GM12878 (cell line): ENCODE data around the gene ALDOB. TPM values are rescaled to one million over a fixed set of nuclear protein-coding genes. Genes with fewer than 3 reads are reported as not detected.

Experiments
- ATAC-seq: fragments of 200-7000 bp; cut with Tn5 transposase; 3 replicates; pipeline ENCODE4 v1.9.1; 2020; ENCODE audit warnings: mild to moderate bottlenecking, moderate library complexity
- BruUV-seq: library from RNA; stranded (reverse); fragments of 400-500 nt; replicated peaks from 2 replicates; lab custom pipeline; 2021; lab: Mats Ljungman, UMichigan
- CTCF ChIA-PET: fragments of 300-600 bp; sonication (Branson Sonifier 250); formaldehyde crosslinking; extraction: SDS; loops from one replicate; lab custom pipeline; 2021; ENCODE audit warnings: inconsistent platforms; lab: Yijun Ruan, JAX
- POLR2A ChIA-PET: fragments of 350-600 bp; formaldehyde crosslinking; extraction: SDS; loops from one replicate; lab custom pipeline; 2021; ENCODE audit warnings: inconsistent platforms; lab: Charles Lee
- RAD21 ChIA-PET: fragments of 300-600 bp; sonication (Branson Sonifier 250); formaldehyde crosslinking; loops from one replicate; lab custom pipeline; 2023; ENCODE audit warnings: antibody characterized with exemption; ENCODE audit not compliant: unreplicated experiment; lab: Charles Lee
- SMC1A ChIA-PET: fragments of 300-600 bp; sonication (Branson Sonifier 250); formaldehyde crosslinking; loops from one replicate; lab custom pipeline; 2023; ENCODE audit not compliant: unreplicated experiment, uncharacterized antibody; lab: Charles Lee
- DNase-seq: peaks from one replicate; pipeline ENCODE4 v3.0.0-alpha.2; 2011; ENCODE audit warnings: low read depth, low spot score
- FAIRE-seq: peaks from 3 replicates; lab custom pipeline; 2011; peaks lifted over from hg19 to GRCh38; lab: Jason Lieb, UNC
- H2AFZ ChIP-seq: 2 replicates; pipeline ENCODE4 v1.6.0; 2011; ENCODE audit warnings: low read depth, low read length, control low read depth; ENCODE audit not compliant: control insufficient read depth
- H3K27ac ChIP-seq: 2 replicates; pipeline ENCODE4 v1.5.1; 2011; ENCODE audit warnings: control low read depth; ENCODE audit not compliant: control insufficient read depth, insufficient read depth
- H3K27me3 ChIP-seq, 2 experiments: replicated peaks in 1 of 2; 2 replicates each; pipeline versions ENCODE4 v1.6.0 to v1.6.1; 2011; ENCODE audit warnings: low read length in 1 of 2; ENCODE audit not compliant: control insufficient read depth in 2 of 2, insufficient read depth in 2 of 2
- H3K36me3 ChIP-seq, 2 experiments: 2 replicates each; pipeline ENCODE4 v1.5.1; 2011; ENCODE audit warnings: low read length in 1 of 2; ENCODE audit not compliant: control insufficient read depth in 2 of 2, insufficient read depth in 2 of 2
- H3K4me1 ChIP-seq: 2 replicates; pipeline ENCODE4 v1.6.1; 2011; ENCODE audit warnings: mild to moderate bottlenecking, low read length, moderate library complexity, mixed read lengths; ENCODE audit not compliant: control insufficient read depth, insufficient read depth
- H3K4me2 ChIP-seq: 2 replicates; pipeline ENCODE4 v1.6.0; 2011; ENCODE audit warnings: control low read depth; ENCODE audit not compliant: control insufficient read depth, insufficient read depth
- H3K4me3 ChIP-seq: fragments of 200-600 bp; sonication (generic); 2 replicates; pipeline ENCODE4 v1.5.1; 2016
- H3K79me2 ChIP-seq: 2 replicates; pipeline ENCODE4 v1.6.0; 2011; ENCODE audit warnings: low read length; ENCODE audit not compliant: control insufficient read depth, insufficient read depth
- H3K9ac ChIP-seq: 2 replicates; pipeline ENCODE4 v1.8.0; 2011; ENCODE audit warnings: low read length, control low read depth, mixed read lengths; ENCODE audit not compliant: control insufficient read depth, insufficient read depth
- H3K9me3 ChIP-seq: replicated peaks from 3 replicates; pipeline ENCODE4 v1.5.1; 2011; ENCODE audit warnings: mild to moderate bottlenecking, low read length; ENCODE audit not compliant: control insufficient read depth, insufficient read depth
- H4K20me1 ChIP-seq: 2 replicates; pipeline ENCODE4 v1.6.0; 2011; ENCODE audit not compliant: control insufficient read depth, insufficient read depth
- BACH1 ChIP-seq: fragments of 450-650 bp; IDR thresholded peaks from 2 replicates; pipeline ENCODE4 v1.6.1; 2017; ENCODE audit warnings: mild to moderate bottlenecking, borderline replicate concordance
- BCLAF1 ChIP-seq: fragments of 450-650 bp; IDR thresholded peaks from 2 replicates; pipeline ENCODE4 v1.6.1; 2017; ENCODE audit warnings: antibody characterized with exemption, mild to moderate bottlenecking, moderate library complexity
- CHD2 ChIP-seq: IDR thresholded peaks from 2 replicates; pipeline ENCODE4 v1.6.1; 2011; ENCODE audit warnings: low read depth, low read length, improper control_type of control experiment, borderline replicate concordance
- EED ChIP-seq: sonication (generic); IDR thresholded peaks from 2 replicates; pipeline ENCODE4 v1.6.1; 2016; ENCODE audit warnings: antibody characterized with exemption, low read depth
- ELK1 ChIP-seq: IDR thresholded peaks from 2 replicates; pipeline ENCODE4 v1.6.1; 2012; ENCODE audit warnings: low read depth, low read length, improper control_type of control experiment
- LARP7 ChIP-seq: fragments of 450-650 bp; IDR thresholded peaks from 2 replicates; pipeline ENCODE4 v1.6.1; 2017; ENCODE audit warnings: mild to moderate bottlenecking
- NFXL1 ChIP-seq: fragments of 450-650 bp; IDR thresholded peaks from 2 replicates; pipeline ENCODE4 v1.6.1; 2017; ENCODE audit warnings: antibody characterized with exemption, mild to moderate bottlenecking, borderline replicate concordance
- PRDM15 ChIP-seq: fragments of 450-650 bp; formaldehyde crosslinking; IDR thresholded peaks from 2 replicates; pipeline ENCODE4 v1.4.0; 2020; ENCODE audit warnings: mild to moderate bottlenecking, moderate library complexity
- RB1 ChIP-seq: fragments of 450-650 bp; formaldehyde crosslinking; IDR thresholded peaks from 2 replicates; pipeline ENCODE4 v1.6.1; 2017; ENCODE audit warnings: mild to moderate bottlenecking, borderline replicate concordance
- SP1 ChIP-seq: IDR thresholded peaks from one replicate; pipeline ENCODE4 v1.6.1; 2011; ENCODE audit warnings: low read depth, low read length
- ZBED1 ChIP-seq: IDR thresholded peaks from 2 replicates; pipeline ENCODE4 v1.6.1; 2016; ENCODE audit warnings: borderline replicate concordance
- ZNF207 ChIP-seq: fragments of 450-650 bp; IDR thresholded peaks from 2 replicates; pipeline ENCODE4 v1.6.1; 2014; ENCODE audit warnings: antibody characterized with exemption, mild to moderate bottlenecking, borderline replicate concordance
- ZNF24 ChIP-seq: fragments of 450-650 bp; IDR thresholded peaks from 2 replicates; pipeline ENCODE4 v1.6.1; 2017; ENCODE audit warnings: antibody characterized with exemption, mild to moderate bottlenecking
- WGBS: methylation state at CpG from one replicate; pipeline ENCODE4 v1.1.6; 2016; ENCODE audit warnings: low lambda C conversion rate; ENCODE audit not compliant: insufficient replicate concordance, insufficient coverage; ENCODE audit errors: missing lambda C conversion rate; 5-methylcytosine and 5-hydroxymethylcytosine counted together
- in situ Hi-C: fragments of 300-500 bp; cut with MboI; formaldehyde crosslinking; loops from 9 replicates; pipeline ENCODE4 v1.14.3; 2018; ENCODE audit warnings: mixed read lengths
- intact Hi-C: fragments of 100-400 bp; cut with micrococcal nuclease; formaldehyde crosslinking; loops from one replicate; pipeline ENCODE4 v1.14.2; 2022; ENCODE audit not compliant: unreplicated experiment
- polyA plus RNA-seq, 11 experiments: library from polyadenylated mRNA; depleted of rRNA in 4 of 11; unstranded in 6 of 11; stranded (reverse) in 5 of 11; fragments of >200 nt; fragmentation: Nextera tagmentation in 4 of 11; fragmentation: Illumina TruSeq in 1 of 11; extraction: Ambion mirVana in 4 of 11; extraction: Trizol in 1 of 11; gene quantifications; 1 replicate in 1 of 11; 2 replicates in 10 of 11; pipeline versions ENCODE4 v1.2.1 to v1.2.3, GENCODE V29; 2011 to 2016; ENCODE audit warnings: inconsistent platforms in 2 of 11, missing spikeins in 2 of 11, low read depth in 1 of 11
- total RNA-seq, 4 experiments: library from RNA; depleted of rRNA in 3 of 4; stranded (reverse); fragments of >200 nt in 3 of 4; fragmentation: Illumina TruSeq in 1 of 4; extraction: Trizol in 1 of 4; gene quantifications; 2 replicates each; pipeline versions ENCODE4 v1.2.1 to v1.2.3, GENCODE V29; 2013 to 2021

The ALDOB gene
- total and polyA plus RNA-seq, 10 of the 15 experiments (the other 5 are each of a cell fraction or from before 2014, with no cell fraction given): 0.03 to 0.82 (median 0.04) TPM; not detected in 7

GRCh38 chr9:101375546-101375945 lies 60.0 kb downstream of the ALDOB start:
- WGBS: 80% methylated on average over 12 of the region's 12 CpGs
- H4K20me1 ChIP-seq: no peaks in the 10 kb centered on the region
- H3K9me3 ChIP-seq: no peaks in the 10 kb centered on the region
- no peaks in the 10 kb centered on the region for H3K27me3 ChIP-seq
- no peaks in the 10 kb centered on the region for H3K36me3 ChIP-seq
- no peak for ATAC-seq
- RAD21 ChIA-PET: no interaction called here
- in situ Hi-C loops: no loop called here
- no peak overlapping the region for H3K4me3 ChIP-seq
- H2AFZ ChIP-seq: no peak overlapping the region
- no peak for TF ChIP-seq BCLAF1
- no peak for TF ChIP-seq BACH1
- TF ChIP-seq LARP7: no peak
- no peak for TF ChIP-seq CHD2
- no peak for TF ChIP-seq SP1
- TF ChIP-seq ZNF207: no peak
- no peak for TF ChIP-seq NFXL1
- no peak for TF ChIP-seq RB1
- TF ChIP-seq EED: no peak
- TF ChIP-seq ZBED1: no peak
- no peak for TF ChIP-seq ZNF24
- no peak for TF ChIP-seq PRDM15
- TF ChIP-seq ELK1: no peak
- BruUV-seq: no TSS peak
- CTCF ChIA-PET: no interaction called here
- no peak overlapping the region for H3K27ac ChIP-seq
- no peak overlapping the region for H3K9ac ChIP-seq
- H3K4me1 ChIP-seq: no peaks in the 10 kb centered on the region
- no peak for DNase-seq
- intact Hi-C loops: no loop called here
- H3K79me2 ChIP-seq: no peaks in the 10 kb centered on the region
- POLR2A ChIA-PET: no interaction called here
- SMC1A ChIA-PET: no interaction called here
- FAIRE-seq: no peak
- no peak overlapping the region for H3K4me2 ChIP-seq
